Type B pancreatic cell (in vitro differentiated cells): ENCODE results near the gene SIRPA. TPM values are rescaled to one million over a fixed set of nuclear protein-coding genes. Genes with fewer than 3 reads are reported as not detected.

ENCODE experiments used
- DNase-seq: peaks from one replicate; pipeline ENCODE4 v3.0.0; 2021; ENCODE audit warnings: mixed read lengths; ENCODE audit not compliant: unreplicated experiment; ENCODE audit errors: extremely low spot score
- H3K27ac Mint-ChIP-seq: 2 replicates; pipeline ENCODE4 v1.8.0; 2021; ENCODE audit warnings: mild to moderate bottlenecking, mixed read lengths
- H3K27me3 Mint-ChIP-seq: 2 replicates; pipeline ENCODE4 v1.8.0; 2021; ENCODE audit warnings: mixed read lengths
- H3K36me3 Mint-ChIP-seq: 2 replicates; pipeline ENCODE4 v1.8.0; 2021; ENCODE audit warnings: mixed read lengths
- H3K4me1 Mint-ChIP-seq: one replicate; pipeline ENCODE4 v1.8.0; 2021; ENCODE audit warnings: mixed read lengths; ENCODE audit not compliant: unreplicated experiment
- H3K4me3 Mint-ChIP-seq: 2 replicates; pipeline ENCODE4 v1.8.0; 2021; ENCODE audit warnings: mild to moderate bottlenecking, mixed read lengths
- H3K9me3 Mint-ChIP-seq: 2 replicates; pipeline ENCODE4 v1.8.0; 2021; ENCODE audit warnings: mixed read lengths
- total RNA-seq: library from RNA; stranded (reverse); gene quantifications from 2 replicates; pipeline ENCODE4 v1.2.1, GENCODE V29; 2021; ENCODE audit warnings: low replicate concordance
- TF ChIP-seq, protein P1 (sequence below): fragments of 200-600 bp; sonication (generic); conservative IDR thresholded peaks from 2 replicates; pipeline ENCODE4 v1.5.0; 2021; ENCODE audit warnings: antibody characterized with exemption, mild to moderate bottlenecking

Gene SIRPA
- total RNA-seq, 1 donor from 2014 or later = 12.3 TPM

DNA sequence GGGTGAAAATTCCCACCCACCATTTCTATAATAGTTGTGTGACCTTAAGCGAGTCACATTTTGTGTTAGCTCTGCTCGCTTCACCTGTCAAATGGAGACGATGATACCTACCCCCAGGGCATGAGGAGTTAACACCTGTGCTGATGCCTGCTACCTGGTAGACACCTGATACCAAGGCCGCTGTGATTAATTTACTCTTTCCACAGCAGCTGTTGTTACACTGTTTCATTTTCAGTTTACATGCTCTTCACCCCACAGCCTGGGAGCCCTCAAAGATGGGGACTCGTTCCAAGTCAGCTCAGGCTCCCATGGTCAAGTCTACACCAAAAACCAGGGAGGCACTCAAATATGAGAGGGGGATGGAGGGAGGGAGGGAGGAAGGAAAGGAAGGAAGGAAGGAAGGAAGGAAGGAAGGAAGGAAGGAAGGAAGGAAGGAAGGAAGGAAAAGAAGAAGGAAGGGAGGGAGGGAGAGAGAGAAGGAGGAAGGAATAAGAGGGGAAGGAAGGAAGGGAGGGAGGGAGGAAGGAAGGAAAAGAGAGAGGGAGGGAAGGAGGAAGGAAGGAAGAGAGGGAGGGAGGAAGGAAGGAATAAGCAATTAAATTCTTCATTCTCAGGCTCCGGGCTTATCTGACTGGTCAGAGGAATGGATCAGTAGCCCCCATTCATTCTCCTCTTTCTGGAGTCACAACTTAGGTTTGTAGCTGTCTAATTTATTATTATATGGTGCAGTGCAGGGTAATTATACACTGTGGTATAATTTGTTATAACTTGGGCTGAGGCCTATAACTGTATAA lies 57.7 kb downstream of the SIRPA start:
- peaks cover 45% of the 10 kb centered on the region for H3K27me3 Mint-ChIP-seq
- no peak overlapping the region for H3K4me3 Mint-ChIP-seq
- TF ChIP-seq, protein P1, sequence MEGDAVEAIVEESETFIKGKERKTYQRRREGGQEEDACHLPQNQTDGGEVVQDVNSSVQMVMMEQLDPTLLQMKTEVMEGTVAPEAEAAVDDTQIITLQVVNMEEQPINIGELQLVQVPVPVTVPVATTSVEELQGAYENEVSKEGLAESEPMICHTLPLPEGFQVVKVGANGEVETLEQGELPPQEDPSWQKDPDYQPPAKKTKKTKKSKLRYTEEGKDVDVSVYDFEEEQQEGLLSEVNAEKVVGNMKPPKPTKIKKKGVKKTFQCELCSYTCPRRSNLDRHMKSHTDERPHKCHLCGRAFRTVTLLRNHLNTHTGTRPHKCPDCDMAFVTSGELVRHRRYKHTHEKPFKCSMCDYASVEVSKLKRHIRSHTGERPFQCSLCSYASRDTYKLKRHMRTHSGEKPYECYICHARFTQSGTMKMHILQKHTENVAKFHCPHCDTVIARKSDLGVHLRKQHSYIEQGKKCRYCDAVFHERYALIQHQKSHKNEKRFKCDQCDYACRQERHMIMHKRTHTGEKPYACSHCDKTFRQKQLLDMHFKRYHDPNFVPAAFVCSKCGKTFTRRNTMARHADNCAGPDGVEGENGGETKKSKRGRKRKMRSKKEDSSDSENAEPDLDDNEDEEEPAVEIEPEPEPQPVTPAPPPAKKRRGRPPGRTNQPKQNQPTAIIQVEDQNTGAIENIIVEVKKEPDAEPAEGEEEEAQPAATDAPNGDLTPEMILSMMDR = no peak
- no peak overlapping the region for H3K27ac Mint-ChIP-seq
- H3K4me1 Mint-ChIP-seq = peaks cover 30% of the 10 kb centered on the region
- no peaks in the 10 kb centered on the region for H3K9me3 Mint-ChIP-seq
- DNase-seq = no peak
- H3K36me3 Mint-ChIP-seq = no peaks in the 10 kb centered on the region

DNA sequence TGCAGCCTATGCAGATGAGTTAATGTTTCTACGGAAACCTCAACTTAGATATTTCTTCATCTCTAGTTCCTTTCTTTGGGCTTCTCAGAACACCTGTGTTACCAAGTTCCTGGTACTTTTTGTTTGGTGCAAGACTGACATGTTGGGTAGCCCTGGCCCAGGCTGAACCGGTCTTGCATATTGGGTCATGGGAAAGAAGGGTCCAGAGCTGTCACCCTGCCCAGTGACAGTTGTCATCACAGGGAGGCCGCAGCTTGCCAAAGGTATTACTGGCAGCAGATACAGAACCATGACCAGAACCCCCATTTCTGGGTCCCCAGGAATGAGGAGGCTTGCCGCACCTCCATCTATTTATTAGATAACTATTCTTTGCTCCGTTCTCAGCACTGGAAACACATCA lies 58.4 kb downstream of the SIRPA start:
- TF ChIP-seq, protein P1 = no peak
- DNase-seq = no peak
- peaks cover 27% of the 10 kb centered on the region for H3K4me1 Mint-ChIP-seq
- H3K4me3 Mint-ChIP-seq = no peak overlapping the region
- H3K36me3 Mint-ChIP-seq = no peaks in the 10 kb centered on the region
- H3K27ac Mint-ChIP-seq = no peak overlapping the region
- H3K9me3 Mint-ChIP-seq = no peaks in the 10 kb centered on the region
- H3K27me3 Mint-ChIP-seq = peaks cover 40% of the 10 kb centered on the region

DNA sequence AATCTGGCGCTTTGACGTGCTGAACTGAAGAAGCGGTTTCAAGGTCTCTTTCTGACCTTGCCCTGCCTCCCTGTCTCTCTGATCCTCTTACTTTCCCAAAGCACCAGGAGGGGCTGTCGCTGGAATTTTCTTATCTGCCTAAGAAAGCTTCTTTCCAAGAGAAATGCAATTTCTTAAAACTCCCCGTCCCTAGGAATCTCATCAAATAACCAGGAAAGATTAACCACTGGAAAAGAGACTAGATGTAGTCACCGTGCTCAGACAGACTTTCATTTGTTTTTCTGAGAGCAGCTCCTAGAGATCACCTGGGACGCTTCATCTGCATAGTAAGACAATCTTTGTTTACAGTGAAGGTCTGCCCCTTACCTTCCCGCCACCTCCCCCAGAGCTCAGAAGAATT lies 60.0 kb downstream of the SIRPA start:
- H3K4me1 Mint-ChIP-seq = peaks cover 11% of the 10 kb centered on the region
- no peaks in the 10 kb centered on the region for H3K9me3 Mint-ChIP-seq
- TF ChIP-seq, protein P1 = no peak
- no peak overlapping the region for H3K4me3 Mint-ChIP-seq
- H3K27me3 Mint-ChIP-seq = peaks cover 24% of the 10 kb centered on the region
- no peak for DNase-seq
- H3K36me3 Mint-ChIP-seq = no peaks in the 10 kb centered on the region
- no peak overlapping the region for H3K27ac Mint-ChIP-seq

DNA sequence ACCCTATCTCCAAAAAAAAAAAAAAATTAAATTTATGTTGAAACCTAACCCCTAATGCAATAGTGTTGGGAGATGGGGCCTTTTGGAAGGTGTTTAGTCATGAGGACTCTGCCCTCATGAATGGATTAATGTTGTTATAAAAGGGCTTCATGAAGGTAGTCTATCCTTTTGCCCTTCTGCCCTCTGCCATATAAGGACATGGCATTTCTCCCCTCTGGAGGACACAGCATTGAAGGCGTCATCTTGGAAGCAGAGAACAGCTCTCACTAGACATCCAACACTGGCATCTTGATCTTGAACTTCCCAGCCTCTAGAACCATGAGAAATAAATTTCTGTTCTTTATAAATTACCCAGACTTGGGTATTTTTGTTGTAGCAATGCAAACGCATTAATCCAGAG lies 63.2 kb downstream of the SIRPA start:
- Mint-ChIP-seq H3K27me3 (peaks cover 35% of the 10 kb centered on the region), H3K36me3 (no peaks in the 10 kb centered on the region), H3K4me1 (peaks cover 5% of the 10 kb centered on the region), H3K27ac (no peak overlapping the region), H3K9me3 (no peaks in the 10 kb centered on the region), H3K4me3 (no peak overlapping the region)
- TF ChIP-seq, protein P1 = no peak
- DNase-seq = no peak

DNA sequence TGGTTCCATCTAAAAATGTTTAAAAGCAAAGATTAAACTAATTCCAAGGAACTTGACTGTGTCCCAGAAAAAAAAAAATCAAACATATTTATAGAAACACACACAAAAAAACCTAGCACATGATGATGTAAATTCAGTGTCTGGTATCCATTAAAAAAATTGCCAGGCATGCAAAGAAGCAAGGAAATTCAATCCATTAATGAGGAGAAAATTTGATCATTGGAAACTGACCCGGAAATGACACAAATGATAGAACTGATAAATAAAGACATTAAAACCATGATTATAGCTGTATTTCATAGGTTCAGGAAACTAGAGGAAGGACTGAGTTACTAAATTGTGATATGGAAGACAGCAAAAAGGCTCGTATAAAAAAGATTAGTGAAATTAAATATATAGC lies 63.9 kb downstream of the SIRPA start:
- TF ChIP-seq, protein P1 = no peak
- H3K27ac Mint-ChIP-seq = no peak overlapping the region
- H3K36me3 Mint-ChIP-seq = no peaks in the 10 kb centered on the region
- peaks cover 42% of the 10 kb centered on the region for H3K27me3 Mint-ChIP-seq
- no peak for DNase-seq
- no peaks in the 10 kb centered on the region for H3K9me3 Mint-ChIP-seq
- no peak overlapping the region for H3K4me3 Mint-ChIP-seq
- peaks cover 5% of the 10 kb centered on the region for H3K4me1 Mint-ChIP-seq
